ES-I3 (cell line): ENCODE data around the gene TRPV6.

Experiments
- H3K36me3 ChIP-seq: 2 replicates; pipeline ENCODE4 v1.6.1; 2013; ENCODE audit warnings: mild to moderate bottlenecking, low read length, control low read depth, moderate library complexity; ENCODE audit not compliant: insufficient read depth
- H3K4me1 ChIP-seq: 2 replicates; pipeline ENCODE4 v1.6.1; 2013; ENCODE audit warnings: mild to moderate bottlenecking, control low read depth, low read length; ENCODE audit not compliant: insufficient read depth
- H3K9ac ChIP-seq: 2 replicates; pipeline ENCODE4 v1.6.1; 2013; ENCODE audit warnings: low read depth, mild to moderate bottlenecking, low read length, moderate library complexity
- H3K9me3 ChIP-seq: 2 replicates; pipeline ENCODE4 v1.6.1; 2013; ENCODE audit warnings: mild to moderate bottlenecking, low read length, moderate library complexity; ENCODE audit not compliant: control insufficient read depth, insufficient read depth

The TRPV6 gene

DNA sequence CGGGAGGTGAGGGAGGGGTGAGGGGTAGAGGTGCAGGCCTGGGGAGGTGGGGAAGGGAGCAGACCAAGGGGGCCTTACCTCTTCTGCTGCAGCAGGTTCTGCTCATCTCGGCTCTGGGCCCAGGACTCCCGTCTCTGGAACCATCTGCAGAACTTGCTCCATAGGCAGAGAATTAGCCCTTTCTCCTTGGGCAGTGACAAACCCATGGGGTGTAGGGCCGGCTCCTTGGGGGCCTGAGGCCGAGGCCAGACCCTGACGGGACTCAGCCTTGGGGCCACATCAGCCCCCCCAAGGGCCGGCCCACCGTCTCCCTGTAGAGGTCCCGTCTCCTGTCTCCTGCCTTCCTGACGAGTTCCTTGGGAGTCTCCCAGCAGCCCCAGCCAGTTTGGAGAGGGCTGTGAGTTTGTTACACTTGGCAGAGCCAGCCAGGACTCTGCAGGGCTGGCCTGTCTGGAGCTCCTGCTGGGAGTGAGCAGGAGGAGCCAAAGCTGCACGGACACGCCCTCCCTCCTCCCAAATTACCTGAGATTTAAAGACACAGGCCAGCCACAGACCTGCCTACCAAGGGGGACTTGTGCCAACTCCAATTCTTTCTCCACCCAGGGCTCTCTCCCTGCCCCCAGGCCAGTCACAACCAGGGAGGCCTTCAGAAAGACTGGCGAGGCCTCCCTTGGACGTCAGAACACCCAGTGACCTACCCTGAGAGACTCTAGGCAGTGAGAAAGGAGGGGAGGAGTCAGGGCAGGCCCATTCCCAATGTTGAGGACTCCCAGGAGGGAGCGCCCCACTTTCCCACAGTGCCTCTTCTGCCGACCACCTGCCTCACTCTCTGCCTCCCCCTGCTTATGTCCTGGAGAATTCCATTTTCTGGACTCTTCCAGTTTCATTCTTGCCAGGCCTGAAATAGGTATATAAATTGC, at the start of gene TRPV6:
TRPV6 (minus strand) TSS at position 435 of the 920 bp plus-strand sequence.
- no peaks in the 10 kb centered on the region for H3K36me3 ChIP-seq

GRCh38 chr7:142934056-142934455, 48.5 kb upstream of the TRPV6 start:
- Histone ChIP-seq H3K9me3 (no peaks in the 10 kb centered on the region), H3K9ac (no peak overlapping the region), H3K4me1 (no peaks in the 10 kb centered on the region), H3K36me3 (no peaks in the 10 kb centered on the region)

More for the DNA sequence above, at the start of gene TRPV6:
- H3K9me3 ChIP-seq, result no peaks in the 10 kb centered on the region
- H3K4me1 ChIP-seq, result peaks cover 2% of the 10 kb centered on the region; the same call in 1 of the 2 replicates
- no peak within 1 kb of the TSS for H3K9ac ChIP-seq

DNA sequence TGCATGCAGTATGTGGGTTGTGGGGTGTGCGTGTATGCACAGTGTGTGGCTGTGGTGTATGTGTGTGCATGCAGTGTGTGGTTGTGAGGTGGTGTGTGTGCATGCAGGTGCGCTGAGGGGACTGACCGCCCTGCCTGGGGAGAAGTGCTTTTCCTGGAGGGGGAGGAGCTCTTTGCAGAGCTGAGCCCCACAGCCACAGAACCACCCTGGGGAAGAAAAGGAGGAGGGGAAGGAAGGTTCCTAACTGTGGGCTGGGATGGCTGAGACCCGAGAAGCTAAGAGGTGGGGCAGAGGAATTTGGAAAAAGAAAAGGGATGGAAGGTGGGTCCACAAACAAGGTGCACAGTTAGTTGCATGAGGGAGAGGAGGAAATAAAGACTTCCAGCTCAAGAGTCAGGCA, 48.1 kb upstream of the TRPV6 start, which contains the start of gene TRPV5:
TRPV5 (minus strand) TSS at position 123 of the 400 bp plus-strand sequence. CDS start 287 bp downstream, outside the sequence.
- Histone ChIP-seq H3K36me3 (no peaks in the 10 kb centered on the region), H3K4me1 (no peaks in the 10 kb centered on the region), H3K9ac (no peak within 1 kb of the TSS), H3K9me3 (no peaks in the 10 kb centered on the region)

DNA sequence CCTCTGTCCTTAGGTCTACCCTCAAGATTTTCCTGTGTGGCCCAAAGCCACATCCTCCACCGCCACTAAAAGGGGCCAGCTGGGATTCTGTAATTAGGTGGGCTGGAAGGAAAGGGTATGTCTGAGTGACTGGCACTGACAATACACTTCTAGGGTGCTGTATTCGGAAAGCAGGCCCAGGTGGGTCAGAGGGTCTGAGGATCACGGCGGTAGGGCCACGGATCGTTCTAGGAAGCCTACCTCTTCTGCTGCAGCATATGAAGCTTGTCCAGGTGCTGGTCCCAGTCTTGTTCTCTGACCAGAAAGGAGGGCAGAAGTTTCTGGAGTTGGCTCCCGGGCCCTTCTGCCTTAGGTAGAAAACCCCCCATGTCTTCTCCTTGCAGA, 47.5 kb upstream of the TRPV6 start:
- Histone ChIP-seq H3K9ac (no peak overlapping the region), H3K9me3 (no peaks in the 10 kb centered on the region), H3K36me3 (no peaks in the 10 kb centered on the region), H3K4me1 (no peaks in the 10 kb centered on the region)

- Histone ChIP-seq H3K36me3 (no peaks in the 10 kb centered on the region), H3K9ac (no peak overlapping the region), H3K4me1 (no peaks in the 10 kb centered on the region), H3K9me3 (no peaks in the 10 kb centered on the region)
Measured at GRCh38 chr7:142932386-142933091, 47.0 kb upstream of the TRPV6 start.

- Histone ChIP-seq H3K9me3 (no peaks in the 10 kb centered on the region), H3K9ac (no peak overlapping the region), H3K4me1 (no peaks in the 10 kb centered on the region), H3K36me3 (no peaks in the 10 kb centered on the region)
Measured at GRCh38 chr7:142930126-142930730, 44.7 kb upstream of the TRPV6 start.

- Histone ChIP-seq H3K9me3 (no peaks in the 10 kb centered on the region), H3K36me3 (no peaks in the 10 kb centered on the region), H3K4me1 (no peaks in the 10 kb centered on the region), H3K9ac (no peak overlapping the region)
Measured at GRCh38 chr7:142927949-142928348, 42.4 kb upstream of the TRPV6 start.

DNA sequence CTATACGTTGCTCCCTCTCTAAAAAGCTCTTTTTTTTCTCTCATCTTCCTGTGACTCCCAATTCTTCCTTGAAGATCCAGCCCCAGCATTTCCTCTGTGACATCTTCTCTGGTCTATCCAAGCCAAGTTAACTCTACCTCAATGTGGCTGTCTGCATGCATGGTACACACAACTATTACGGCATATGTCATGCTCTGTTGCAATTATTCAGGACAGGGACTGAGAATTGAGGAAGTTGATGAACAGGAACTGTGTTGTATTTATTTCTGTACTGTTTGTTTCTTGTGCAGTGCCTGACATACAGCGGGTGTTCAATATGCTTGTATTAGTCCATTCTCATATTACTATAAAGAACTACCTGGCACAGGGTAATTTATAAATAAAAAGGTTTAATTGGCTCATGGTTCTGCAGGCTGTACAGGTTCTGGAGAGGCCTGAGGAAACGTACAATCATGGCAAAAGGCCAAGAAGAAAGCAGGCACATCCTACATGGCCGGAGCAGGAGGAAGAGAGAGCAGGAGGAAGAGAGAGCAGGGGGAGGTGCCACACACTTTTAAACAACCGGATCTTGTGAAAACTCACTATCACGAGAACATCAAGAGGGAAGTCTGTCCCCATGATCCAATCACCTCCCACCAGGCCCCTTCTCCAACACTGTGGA, 41.7 kb upstream of the TRPV6 start:
- H3K36me3 ChIP-seq, result no peaks in the 10 kb centered on the region
- no peak overlapping the region for H3K9ac ChIP-seq

GRCh38 chr7:142925413-142925812, 39.9 kb upstream of the TRPV6 start:
- Histone ChIP-seq H3K36me3 (no peaks in the 10 kb centered on the region), H3K4me1 (no peaks in the 10 kb centered on the region), H3K9ac (no peak overlapping the region), H3K9me3 (no peaks in the 10 kb centered on the region)

More for the DNA sequence above, 41.7 kb upstream of the TRPV6 start:
- no peaks in the 10 kb centered on the region for H3K4me1 ChIP-seq
- no peaks in the 10 kb centered on the region for H3K9me3 ChIP-seq

DNA sequence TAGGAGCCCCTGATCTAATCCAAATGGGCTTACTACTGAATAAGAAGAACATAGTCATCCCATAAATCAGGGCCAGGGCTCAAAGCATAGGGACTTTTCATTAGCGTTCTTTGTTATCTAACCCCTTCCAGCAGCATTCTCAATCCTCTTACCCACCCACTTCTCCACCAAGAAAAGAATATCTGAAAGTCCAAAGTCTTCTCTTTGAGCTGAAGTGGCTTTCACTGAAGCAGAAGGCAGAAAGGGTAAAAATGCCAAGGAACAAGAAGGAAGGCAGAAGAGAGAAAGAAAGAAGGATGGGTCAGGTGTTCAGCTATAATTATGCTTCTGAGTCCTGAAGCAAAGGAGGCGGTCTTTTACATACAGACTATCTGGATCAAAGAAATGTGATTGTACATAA, 37.8 kb upstream of the TRPV6 start:
- Histone ChIP-seq H3K4me1 (no peaks in the 10 kb centered on the region), H3K9me3 (no peaks in the 10 kb centered on the region), H3K36me3 (no peaks in the 10 kb centered on the region), H3K9ac (no peak overlapping the region)

DNA sequence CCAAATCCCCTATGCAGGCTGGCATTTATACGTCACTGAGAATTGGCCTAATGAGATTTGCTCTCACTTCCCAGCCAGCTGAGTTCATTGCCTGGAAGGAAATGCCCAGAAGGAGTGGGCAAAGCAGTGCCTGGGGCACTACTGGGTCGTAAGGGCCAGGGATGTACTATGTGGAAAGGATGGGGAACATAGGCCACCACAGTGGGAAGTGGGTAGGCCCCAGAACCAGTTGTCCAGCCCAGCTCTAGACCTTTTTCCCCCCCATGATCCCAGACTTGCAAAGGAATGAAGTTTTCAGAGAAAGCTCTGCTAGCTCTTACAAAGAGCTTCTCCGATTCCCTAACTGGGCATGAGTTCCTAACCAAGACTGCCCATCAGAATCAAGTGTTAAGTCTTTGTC, 34.1 kb upstream of the TRPV6 start:
- no peaks in the 10 kb centered on the region for H3K36me3 ChIP-seq
- no peaks in the 10 kb centered on the region for H3K9me3 ChIP-seq
- no peaks in the 10 kb centered on the region for H3K4me1 ChIP-seq
- H3K9ac ChIP-seq, result no peak overlapping the region

DNA sequence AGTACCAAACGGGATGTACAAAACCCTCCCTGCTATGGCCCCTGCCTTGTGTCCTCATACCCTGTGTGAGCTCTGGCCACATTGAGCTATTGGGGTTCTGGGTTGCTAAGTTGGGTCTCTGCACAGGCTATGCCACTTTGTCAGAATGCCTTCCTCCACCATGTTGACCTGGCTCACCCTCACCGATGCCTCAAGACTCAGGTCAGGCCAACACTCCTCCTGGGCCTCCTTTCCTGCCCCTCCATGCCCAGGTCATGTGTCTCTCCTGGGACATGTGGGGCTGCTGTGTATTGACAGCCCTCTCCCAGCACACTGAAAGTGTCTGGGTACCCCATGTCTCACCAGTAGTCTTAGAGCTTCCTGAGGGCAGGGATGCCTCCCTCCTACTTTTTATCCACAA, 33.4 kb upstream of the TRPV6 start:
- H3K36me3 ChIP-seq, result no peaks in the 10 kb centered on the region
- H3K4me1 ChIP-seq, result no peaks in the 10 kb centered on the region

DNA sequence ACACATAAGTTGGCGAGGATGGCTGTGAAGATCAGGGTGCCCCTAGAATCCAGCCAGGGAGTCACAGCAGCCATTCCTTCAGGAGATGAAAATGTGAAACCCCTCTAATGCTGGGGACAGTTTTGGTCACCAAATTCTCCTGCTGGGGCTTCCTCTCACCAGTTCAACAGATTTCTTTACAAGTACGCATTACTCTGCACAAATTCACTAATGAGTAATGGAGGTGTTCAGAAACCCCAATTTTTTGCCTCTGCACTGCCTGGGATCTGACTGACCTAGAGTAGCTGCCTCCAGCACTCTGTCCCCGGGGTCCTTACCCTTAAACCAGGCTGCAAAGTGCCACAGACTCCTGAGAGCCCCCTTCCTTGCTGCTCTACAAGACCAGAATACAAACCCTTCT, 31.9 kb upstream of the TRPV6 start:
- Histone ChIP-seq H3K36me3 (no peaks in the 10 kb centered on the region), H3K9me3 (no peaks in the 10 kb centered on the region), H3K9ac (no peak overlapping the region), H3K4me1 (no peaks in the 10 kb centered on the region)

More for the DNA sequence above, 33.4 kb upstream of the TRPV6 start:
- H3K9ac ChIP-seq, result no peak overlapping the region
- no peaks in the 10 kb centered on the region for H3K9me3 ChIP-seq

GRCh38 chr7:142916508-142916907, 31.0 kb upstream of the TRPV6 start:
- Histone ChIP-seq H3K4me1 (no peaks in the 10 kb centered on the region), H3K9me3 (no peaks in the 10 kb centered on the region), H3K9ac (no peak overlapping the region), H3K36me3 (no peaks in the 10 kb centered on the region)
